GM12872 (cell line): ENCODE measurements around the gene SLC34A3.
A peak's percentile ranks its signal among the peaks of the same experiment; 100 is the strongest.

Experiments
- CTCF ChIP-seq: IDR thresholded peaks from 3 replicates; pipeline ENCODE4 v1.5.1; 2011; ENCODE audit warnings: low read depth, mild to moderate bottlenecking, low read length, moderate library complexity; ENCODE audit not compliant: insufficient read depth

SLC34A3 gene

GRCh38 chr9:137187386-137187785, 43.3 kb upstream of the SLC34A3 start:
- TF ChIP-seq CTCF: no peak

GRCh38 chr9:137188086-137188489, 42.6 kb upstream of the SLC34A3 start:
- no peak for TF ChIP-seq CTCF

- peak; percentile 56 for TF ChIP-seq CTCF
Observed at GRCh38 chr9:137188490-137189296, 42.0 kb upstream of the SLC34A3 start, which contains the start of the genes ANAPC2 and SSNA1. Gene ANAPC2 (minus strand): TSS chr9:137188560. CDS start chr9:137188532, 28 bp downstream. Gene SSNA1 (plus strand): TSS chr9:137188676. CDS start chr9:137188727, 51 bp downstream.

GRCh38 chr9:137189297-137190295, 41.1 kb upstream of the SLC34A3 start:
- TF ChIP-seq CTCF: no peak

- no peak for TF ChIP-seq CTCF
Observed at GRCh38 chr9:137190315-137190856, 40.3 kb upstream of the SLC34A3 start.

- no peak for TF ChIP-seq CTCF
Observed at GRCh38 chr9:137191245-137191644, 39.5 kb upstream of the SLC34A3 start.
